GM18873 (cell line): ENCODE results near the gene PAX3.

Experiments used
- ATAC-seq: cut with Tn5 transposase; IDR thresholded peaks from one replicate; pipeline ENCODE4 v1.9.1; 2021; ENCODE audit warnings: mild to moderate bottlenecking, moderate library complexity, moderate number of reproducible peaks; ENCODE audit not compliant: unreplicated experiment, low FRiP score

PAX3 gene

DNA sequence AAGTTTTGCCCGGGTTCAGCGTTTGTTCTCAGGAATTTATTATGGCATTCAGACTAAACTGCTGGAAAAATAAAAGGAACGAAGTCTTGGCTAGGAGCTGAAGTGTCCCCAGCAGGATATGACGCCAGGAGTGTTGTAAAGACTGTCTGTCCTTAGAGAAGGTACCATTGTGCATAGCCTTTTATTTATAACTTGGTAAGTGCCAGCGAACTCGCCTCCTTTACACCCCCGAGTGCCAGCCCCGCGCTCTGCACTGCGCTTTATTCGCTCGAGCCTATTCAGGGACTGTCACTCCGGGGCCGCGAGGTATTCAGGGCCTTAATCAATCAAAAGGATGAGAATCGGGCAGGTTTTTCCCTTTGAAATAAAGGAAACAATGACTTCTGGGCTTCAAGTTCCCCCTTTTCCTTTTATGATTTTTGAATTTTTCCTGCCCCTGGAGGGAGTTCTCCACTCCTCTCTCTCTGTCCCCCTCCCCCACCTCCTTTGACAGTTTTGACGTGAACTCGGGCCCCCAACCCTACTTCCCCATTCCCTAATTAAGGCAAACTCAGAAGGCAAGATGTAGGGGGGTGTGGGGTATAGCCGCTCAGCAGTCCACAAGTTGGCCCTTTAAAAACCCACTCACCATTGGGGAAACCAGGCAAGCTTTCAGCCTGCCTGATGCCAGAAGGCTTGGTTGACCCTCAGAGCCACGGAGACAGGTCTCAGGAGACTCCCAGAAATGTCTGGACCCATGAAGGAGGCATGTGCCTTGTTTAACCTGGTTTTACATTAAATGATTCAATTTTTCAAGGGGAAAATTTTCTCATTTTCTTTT lies 1.3 kb upstream of the PAX3 start:
- no peak for ATAC-seq

DNA sequence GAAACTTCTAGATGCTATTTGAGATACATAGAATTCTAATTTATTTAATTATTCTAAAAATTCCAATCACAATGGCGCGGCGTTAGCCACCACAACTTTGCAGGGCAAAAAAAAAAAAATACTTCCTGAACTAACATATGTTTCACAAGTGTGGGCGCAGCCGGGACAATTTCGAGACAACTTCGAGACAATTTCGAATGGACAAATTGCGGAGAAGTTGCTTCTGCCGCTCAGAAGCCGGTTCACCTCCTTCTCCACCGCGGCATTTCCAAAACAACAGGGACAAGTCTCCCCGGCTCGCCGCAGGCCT lies 842 bp downstream of the PAX3 start:
- no peak for ATAC-seq

DNA sequence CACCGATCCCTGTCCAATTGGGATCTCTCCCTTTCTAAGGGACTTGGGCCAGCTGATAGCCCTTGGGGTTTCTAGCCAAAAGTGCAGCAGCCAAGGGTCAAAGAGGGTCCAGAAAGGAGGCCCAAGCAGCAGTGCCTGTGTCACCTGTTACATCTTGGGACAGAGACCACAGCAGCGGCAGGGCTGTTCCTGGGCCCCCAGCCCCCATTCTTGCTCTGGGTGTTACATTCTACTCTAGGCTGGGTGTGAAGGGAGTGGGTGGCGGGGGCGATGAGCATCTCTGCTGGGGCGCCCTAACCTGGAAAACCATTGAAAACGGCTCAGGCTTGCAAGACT lies 1.2 kb downstream of the PAX3 start:
- no peak for ATAC-seq

DNA sequence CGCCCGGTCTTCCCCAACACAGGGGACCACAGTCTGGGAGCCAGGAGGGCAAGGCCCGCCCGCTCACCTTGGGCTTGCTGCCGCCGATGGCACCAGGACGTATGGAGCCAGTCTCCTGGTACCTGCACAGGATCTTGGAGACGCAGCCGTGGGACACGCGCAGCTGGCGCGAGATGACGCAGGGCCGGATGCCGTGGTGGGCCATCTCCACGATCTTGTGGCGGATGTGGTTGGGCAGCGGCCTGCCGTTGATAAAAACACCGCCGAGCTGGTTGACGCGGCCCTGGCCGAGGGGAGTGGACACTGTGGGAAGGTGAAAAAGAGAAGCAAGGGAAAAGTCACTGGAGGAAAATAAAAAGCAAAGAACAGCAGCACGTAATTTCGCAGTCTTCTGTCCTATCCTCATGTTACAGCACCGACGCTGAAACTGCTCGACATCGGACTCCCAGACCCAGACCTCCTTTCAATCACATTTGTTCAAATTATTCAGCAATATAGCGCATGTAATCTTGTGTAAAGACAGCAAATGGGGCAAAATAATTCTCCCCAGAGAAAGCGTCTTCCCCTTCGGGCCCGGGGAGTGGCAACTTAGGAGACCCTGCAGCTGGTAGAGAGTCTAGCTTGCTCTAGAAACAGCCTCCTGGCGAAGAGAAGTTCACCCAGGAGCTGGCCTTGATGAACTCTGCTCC lies 1.7 kb downstream of the PAX3 start:
- no peak for ATAC-seq

DNA sequence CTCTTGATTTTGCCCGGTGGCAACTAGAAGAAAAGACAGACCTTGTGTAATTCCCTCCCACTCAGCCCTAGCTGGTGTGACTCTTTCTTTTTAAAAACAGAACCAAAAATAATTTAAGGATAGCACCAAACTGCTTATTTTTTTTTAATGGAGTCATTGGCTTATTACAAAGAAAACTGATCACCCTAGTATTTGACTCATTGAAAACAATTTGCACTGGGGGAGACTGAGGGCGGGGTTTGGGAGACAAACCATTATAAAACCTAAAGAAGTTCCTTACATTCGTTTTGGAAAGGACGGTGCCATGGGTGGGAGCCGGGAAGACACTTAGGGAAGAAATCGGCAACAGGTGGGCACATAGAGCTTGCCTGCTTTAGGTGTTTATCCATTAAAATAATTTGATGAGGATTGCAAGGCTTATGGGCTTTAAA lies 2.5 kb downstream of the PAX3 start:
- no peak for ATAC-seq

DNA sequence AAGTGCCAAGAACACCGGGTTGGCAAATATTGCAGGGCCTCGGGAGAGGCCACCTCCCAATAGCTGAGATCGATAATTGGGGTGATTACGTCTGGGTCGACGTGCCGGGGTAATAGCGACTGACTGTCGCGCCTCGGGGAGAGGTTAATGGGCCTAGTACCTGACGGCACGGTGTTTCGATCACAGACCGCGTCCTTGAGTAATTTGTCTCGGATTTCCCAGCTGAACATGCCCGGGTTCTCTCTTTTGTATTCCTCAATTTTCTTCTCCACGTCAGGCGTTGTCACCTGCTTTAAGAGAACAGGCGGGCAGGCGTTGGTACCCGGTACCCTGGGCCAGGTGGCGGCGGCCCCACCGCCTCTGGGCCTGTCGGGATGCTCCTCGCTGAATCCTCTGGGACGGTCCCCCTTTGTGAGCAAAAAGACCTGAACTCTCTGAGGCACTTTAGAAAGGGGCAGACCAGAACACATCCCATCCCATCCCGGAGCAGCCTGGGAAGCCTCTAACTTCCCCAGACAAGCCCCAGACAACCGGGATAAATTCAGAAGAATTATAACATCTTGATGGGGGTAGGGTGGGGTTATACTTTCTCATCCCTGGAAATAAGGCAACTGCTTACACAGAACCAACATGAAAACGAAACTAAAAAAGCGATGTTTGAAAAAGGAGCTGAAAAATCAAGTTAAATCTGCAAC lies 3.3 kb downstream of the PAX3 start:
- no peak for ATAC-seq

DNA sequence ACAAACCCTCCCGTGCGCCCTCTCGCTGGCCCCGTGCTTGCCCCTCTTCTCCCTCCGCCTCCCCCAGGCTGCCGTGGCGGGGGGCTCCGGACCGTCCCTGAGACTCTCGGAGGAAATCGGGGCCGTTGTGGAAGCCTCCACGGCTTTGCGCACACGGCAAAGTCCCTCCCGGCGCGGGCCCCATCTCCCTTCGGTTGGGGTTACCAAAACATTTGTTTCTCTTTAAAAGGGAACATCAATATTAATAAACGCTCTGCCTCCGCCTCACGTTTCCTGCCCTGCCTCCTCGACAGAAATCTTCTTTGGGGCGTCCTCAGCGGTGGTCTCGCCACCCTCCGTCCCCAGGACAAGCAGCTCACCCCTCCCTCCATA lies 3.8 kb downstream of the PAX3 start:
- no peak for ATAC-seq

DNA sequence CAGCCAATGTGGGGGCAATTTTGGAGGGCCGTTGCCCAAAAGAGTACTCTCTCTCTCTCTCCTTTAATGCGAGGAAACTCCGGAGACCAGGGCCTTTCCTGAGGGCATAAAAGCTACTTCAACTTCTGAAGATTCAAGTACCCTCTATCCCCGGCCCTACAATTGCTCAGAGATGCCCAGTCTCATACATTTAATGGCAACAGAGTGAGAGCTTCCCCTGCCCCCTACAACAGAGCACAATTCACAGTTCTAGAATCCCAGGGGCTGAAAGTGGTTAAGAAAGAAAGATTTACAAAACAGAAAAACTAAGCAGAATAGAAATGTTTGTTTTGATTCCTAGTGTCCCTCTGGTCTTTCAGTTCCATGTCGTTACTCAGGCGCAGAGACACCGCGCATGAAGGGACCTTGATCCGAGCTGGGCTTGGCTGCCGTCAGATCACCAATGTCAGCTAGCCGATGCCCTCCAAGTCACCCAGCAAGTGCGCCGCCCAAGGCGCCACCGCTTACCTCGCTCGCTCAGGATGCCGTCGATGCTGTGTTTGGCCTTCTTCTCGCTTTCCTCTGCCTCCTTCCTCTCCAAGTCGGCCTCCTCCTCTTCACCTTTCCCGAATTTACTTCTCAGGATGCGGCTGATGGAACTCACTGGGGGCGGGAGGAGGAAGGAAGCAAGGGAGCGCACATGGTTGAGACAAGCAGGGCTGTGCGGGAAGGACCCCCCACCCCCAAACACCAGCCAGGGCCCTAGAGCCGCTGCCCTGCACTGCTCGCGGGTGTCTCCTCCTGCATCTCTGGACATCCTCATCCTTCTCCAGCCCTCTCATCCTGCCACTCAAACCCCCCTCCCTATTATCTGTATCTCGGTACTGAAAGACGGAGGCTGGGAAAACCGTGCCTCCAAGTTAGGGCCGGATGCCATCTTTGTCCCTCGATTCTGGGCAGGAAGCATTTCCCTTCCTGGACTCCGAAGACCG lies 4.9 kb downstream of the PAX3 start:
- no peak for ATAC-seq

DNA sequence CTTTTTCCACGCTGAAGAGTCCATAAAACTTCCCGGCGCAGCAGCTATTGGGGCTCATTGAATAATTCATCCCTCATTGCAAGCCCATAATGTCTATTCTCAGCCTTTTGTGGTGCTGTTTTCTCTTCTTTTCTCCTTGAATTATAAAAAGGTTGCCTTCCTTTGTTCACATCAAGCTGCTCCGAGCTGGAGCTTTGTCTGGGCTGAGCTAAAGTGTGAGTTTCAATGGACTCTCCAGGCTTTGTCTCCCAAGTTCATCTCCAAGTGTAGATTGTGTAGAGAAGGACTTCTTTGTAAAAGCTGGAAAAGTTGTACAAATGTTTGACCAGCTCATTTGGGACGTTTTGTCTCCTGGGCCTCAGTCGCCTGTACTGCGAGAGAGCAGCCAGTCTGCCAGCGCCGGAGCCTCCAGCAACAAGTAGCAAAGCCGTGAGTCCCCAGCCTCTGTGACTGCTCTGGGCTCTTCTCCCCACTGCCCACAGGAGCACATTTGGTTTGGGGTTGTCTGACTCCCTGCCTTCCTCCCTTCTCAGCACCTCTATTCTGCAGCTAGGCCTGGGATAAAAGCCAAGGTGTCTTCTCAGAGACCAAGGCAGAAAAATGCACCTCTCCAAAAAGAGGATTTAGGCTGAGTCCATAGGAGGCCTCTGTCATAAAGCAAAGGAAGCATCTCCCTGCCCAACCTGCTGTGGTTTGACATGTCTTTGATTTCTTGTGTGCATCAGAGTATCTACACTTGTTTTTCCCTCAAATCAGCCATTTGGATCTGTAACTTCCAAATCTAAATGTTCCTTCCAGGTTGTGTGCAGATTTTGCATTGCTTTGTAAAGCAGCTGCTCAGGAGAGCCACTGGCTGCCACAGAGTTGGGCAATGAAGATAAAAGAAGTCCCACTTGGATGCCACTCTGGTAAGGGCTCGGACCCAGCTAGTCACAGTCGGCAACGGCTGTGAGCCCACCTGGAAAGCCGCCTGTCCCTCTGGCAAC lies 6.4 kb downstream of the PAX3 start:
- ATAC-seq: no peak

DNA sequence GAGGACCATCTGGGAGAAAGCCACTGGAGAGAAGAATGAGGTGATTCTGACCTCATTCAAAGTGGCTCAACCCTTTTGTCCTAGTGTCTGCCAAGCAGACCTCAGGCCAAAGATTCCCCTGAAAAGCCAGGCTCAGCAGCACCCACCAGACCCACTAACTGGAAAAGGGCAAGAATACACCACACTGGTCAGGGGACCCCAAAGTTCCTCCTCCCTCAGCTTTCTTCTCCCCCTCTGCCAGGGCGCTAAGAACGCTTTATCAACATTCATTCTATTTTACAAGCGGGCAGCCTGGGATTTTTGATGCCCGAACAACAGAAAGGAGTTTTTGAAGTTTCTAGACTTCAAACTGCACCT lies 7.3 kb downstream of the PAX3 start:
- ATAC-seq: no peak

DNA sequence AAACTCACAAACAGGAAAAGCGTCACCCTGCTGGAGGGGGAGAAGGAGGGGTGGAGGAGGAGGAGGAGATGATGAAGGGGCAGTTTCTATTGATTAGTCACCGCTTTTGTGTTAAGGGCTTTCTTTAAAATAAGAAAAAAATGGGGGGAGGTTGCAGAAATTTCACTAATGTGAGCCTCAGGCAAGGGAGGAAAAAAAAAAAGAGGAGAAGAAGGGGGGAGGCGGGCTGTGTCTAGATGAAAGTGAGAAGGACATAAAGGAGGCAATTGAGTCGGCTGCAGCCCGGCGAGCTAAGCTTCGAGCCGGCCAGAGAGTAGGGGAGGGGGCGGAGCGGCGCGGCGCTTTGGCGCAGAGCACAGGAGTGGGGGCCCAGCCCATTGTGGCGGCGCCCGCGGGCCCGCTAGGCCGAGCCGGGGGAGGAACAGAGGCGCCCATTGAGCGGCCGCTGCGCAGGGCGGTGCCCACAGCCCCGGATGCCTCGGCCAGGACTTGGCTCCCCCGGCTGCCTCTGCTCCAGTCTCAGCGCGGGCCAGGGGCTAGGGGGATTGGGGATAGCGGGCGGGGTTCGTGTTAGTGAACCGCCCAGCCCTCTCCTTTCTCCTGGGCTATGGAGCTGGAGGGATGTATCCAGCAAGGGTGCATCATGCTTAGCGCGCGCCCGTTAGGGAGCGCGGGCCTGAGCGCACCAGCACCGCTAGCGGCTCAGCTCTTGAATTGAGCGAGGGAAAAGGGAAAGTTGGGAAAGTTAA lies 7.9 kb downstream of the PAX3 start:
- no peak for ATAC-seq

DNA sequence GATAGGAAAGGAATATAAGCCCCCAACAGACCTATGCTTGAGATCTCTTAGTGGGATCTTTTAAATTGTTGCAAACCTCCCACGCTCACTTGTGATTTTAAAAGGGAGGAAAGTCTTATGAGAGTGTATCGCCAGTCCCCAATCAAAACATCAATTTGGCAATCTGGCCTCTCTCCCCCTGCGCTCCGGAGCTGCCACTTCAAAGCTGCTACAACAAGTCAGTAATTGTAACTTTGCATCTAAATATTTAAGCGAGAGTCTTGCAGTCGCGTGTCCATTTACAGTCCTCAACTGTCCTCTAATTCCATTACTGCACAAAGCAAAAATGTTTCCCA lies 8.4 kb downstream of the PAX3 start:
- no peak for ATAC-seq

DNA sequence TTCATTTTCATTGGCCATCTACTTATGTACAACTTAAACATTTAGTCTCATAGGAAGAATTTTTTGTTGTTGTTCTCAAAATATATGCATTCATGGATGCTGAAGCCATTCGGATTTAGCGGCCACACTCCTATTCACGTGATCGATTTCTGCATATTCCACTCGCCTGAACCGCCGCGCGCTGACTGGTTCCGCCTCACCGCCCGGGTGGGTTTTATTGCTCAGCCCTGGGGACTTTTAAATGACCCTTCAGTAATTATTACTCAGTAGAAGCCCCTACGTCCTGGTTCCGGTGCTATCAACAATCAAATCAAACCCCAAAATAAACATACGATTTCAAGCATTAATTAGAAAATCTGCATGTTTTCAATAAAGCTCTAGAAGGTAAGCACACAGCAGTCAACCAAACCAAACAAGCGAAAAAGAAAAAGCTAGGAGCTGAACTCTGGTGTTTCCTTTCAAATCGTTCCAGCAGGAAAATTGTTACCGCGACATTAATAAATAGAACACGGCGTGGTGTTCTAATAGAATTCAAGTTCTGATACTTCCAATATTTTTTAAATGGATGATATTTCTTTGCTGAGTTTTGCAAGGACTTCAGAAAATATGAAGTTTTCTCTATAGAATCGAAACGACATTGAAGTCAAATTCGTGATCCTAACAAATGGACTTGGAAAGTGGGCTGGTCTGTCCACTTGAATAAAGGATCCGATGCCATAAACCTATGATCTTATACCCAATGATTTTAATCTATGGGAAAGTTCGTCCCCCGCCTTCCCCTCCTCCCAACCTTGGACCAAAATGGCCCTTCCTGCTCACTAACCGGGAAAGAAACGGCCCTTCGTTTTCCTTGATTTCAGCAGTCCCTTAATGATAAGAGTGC lies 9.3 kb downstream of the PAX3 start:
- no peak for ATAC-seq

DNA sequence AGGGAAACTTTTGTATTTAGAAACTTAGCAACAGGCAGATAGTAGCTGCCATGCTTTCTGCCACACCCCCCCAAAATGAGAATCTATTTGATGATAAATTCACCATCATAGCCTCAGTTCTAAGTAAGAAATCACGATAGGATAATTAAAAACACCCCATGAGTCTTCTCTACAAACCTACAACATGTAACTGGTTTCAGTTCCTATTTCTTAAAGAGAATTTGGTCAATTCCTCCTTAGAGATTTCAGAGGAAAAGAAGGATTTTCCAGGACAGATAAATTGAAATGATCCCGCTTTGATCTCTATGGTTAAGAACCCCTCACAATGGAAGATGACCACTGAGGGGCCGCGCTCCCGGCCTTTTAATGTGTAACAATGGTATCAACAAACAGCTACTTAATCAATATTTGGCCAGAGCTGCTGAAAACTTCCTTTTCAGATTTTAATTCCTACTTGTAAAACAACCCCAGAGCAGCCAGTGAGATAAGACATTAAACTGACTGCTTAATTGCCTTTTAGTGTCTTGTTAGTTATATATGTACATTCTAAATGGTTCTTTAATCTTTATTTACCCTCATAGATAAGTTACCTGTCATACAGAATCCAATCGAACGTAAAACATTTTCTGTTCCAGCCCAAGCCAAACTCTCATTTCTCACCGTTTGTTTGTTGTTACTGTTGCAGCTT lies 10.1 kb downstream of the PAX3 start:
- ATAC-seq: no peak

DNA sequence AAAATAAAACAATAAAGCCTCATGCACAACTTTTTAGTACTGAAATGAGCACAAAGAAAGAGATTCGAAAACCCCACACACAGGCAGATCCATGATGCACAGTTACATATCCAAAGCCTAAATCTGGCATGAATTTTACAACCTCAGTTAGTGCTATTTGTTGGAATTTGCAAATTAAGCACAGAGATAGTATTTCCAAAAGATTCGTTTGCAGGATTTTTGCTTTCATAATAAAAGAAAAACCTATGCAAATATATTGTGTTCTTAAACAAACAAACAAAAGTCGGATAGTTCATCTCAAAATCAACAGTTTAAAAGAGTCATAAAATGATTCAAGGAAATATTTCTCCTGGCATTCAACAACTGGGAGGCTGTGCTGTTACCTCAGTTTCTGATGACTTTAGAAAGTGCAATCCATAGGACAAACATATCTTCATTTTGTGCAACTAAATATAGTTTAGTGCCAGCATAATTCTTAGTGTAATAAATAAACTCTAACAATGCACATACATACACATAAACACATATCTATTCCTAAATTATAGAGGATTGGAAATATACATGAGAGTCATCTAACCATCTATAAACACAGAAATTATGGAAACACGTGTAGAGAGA lies 10.8 kb downstream of the PAX3 start:
- no peak for ATAC-seq

DNA sequence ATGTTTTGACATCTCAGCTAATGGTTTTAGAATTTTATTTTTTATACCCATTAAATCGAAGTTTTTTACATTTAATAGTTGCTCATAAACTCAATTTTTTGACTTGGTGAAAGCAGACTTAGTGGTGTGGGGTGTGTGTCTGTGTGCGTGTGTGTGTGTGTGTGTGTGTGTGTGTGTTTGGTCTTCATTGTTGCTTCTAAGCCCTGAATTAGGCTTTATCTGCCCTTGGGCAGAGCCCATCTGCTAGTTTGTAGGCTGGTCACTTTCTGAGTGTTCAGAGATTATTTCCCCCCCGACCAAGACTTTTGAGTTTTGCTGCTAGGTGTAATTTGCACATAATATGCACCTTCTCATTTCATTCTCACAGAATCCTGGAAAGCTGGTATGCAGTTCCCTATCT lies 14.3 kb downstream of the PAX3 start:
- ATAC-seq: no peak

DNA sequence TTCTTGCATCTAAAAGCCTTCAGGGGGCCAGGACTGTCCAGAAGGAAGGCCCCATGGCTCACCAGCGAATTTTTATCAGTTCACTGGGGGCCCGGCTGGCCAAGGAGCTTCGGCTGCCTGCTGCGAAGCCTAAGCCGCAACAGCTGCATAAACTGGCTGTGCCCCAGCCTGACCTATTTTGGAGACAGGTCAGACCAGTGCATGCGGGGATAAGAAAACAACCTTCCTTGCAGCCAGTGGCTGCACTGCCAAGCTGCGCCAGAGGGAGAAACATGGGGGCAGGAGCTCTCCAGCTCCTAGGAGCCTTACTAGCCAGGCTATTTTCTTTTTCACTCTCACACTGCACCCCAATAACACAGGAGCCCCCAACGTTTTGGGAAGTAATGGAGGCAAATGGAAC lies 15.2 kb downstream of the PAX3 start:
- ATAC-seq: no peak
